HG03095 (cell line): ENCODE measurements around the gene C1QTNF8.

Source experiments
- ATAC-seq: cut with Tn5 transposase; IDR thresholded peaks from one replicate; pipeline ENCODE4 v1.9.1; 2021; ENCODE audit warnings: moderate library complexity; ENCODE audit not compliant: unreplicated experiment

C1QTNF8 gene

GRCh38 chr16:1096169-1097082 lies at the start of gene C1QTNF8:
C1QTNF8 (minus strand) TSS chr16:1096244; CDS start chr16:1094922, 1,322 bp downstream.
- no peak for ATAC-seq

GRCh38 chr16:1145383-1146100 lies 49.5 kb upstream of the C1QTNF8 start:
- no peak for ATAC-seq

- no peak for ATAC-seq
Measured at GRCh38 chr16:1144476-1145382, 48.7 kb upstream of the C1QTNF8 start.

- no peak for ATAC-seq
Measured at GRCh38 chr16:1143761-1144450, 47.9 kb upstream of the C1QTNF8 start.

GRCh38 chr16:1142911-1143310 lies 46.9 kb upstream of the C1QTNF8 start:
- ATAC-seq, result no peak

- ATAC-seq, result no peak
Measured at GRCh38 chr16:1141716-1142115, 45.7 kb upstream of the C1QTNF8 start.

GRCh38 chr16:1141191-1141590 lies 45.1 kb upstream of the C1QTNF8 start:
- ATAC-seq, result no peak

- no peak for ATAC-seq
Measured at GRCh38 chr16:1140582-1141162, 44.6 kb upstream of the C1QTNF8 start.

- ATAC-seq, result no peak
Measured at GRCh38 chr16:1137604-1138003, 41.6 kb upstream of the C1QTNF8 start.

GRCh38 chr16:1135459-1135825 lies 39.4 kb upstream of the C1QTNF8 start:
- no peak for ATAC-seq

- no peak for ATAC-seq
Measured at GRCh38 chr16:1134776-1135458, 38.9 kb upstream of the C1QTNF8 start.

- no peak for ATAC-seq
Measured at GRCh38 chr16:1133810-1134520, 37.9 kb upstream of the C1QTNF8 start.

GRCh38 chr16:1133271-1133670 lies 37.2 kb upstream of the C1QTNF8 start:
- no peak for ATAC-seq

- ATAC-seq, result no peak
Measured at GRCh38 chr16:1132431-1132830, 36.4 kb upstream of the C1QTNF8 start.

GRCh38 chr16:1131378-1131994 lies 35.4 kb upstream of the C1QTNF8 start:
- no peak for ATAC-seq

GRCh38 chr16:1130382-1130781 lies 34.3 kb upstream of the C1QTNF8 start:
- ATAC-seq, result no peak

GRCh38 chr16:1129106-1129960 lies 33.3 kb upstream of the C1QTNF8 start:
- ATAC-seq, result no peak
